GM18873 (cell line): ENCODE data around the gene PIM1.
"Not testable (repeated sequence)": the region's sequence is repeated elsewhere in the genome, so short reads cannot be mapped to it uniquely, and the experiment has no call there.

Experiments used
- ATAC-seq: cut with Tn5 transposase; IDR thresholded peaks from one replicate; pipeline ENCODE4 v1.9.1; 2021; ENCODE audit warnings: mild to moderate bottlenecking, moderate library complexity, moderate number of reproducible peaks; ENCODE audit not compliant: unreplicated experiment, low FRiP score

PIM1 gene

GRCh38 chr6:37169496-37170272 is at the start of gene PIM1:
PIM1 (plus strand) TSS chr6:37170152; CDS start chr6:37170576, 424 bp downstream.
- peak; percentile 39 for ATAC-seq

- no peak for ATAC-seq
Measured at GRCh38 chr6:37121556-37121955, 48.4 kb upstream of the PIM1 start.

- ATAC-seq, result no peak
Measured at GRCh38 chr6:37122861-37123260, 47.1 kb upstream of the PIM1 start.

GRCh38 chr6:37123957-37124729 is 45.8 kb upstream of the PIM1 start:
- no peak for ATAC-seq

- ATAC-seq, result no peak
Measured at GRCh38 chr6:37125774-37126492, 44.0 kb upstream of the PIM1 start.

GRCh38 chr6:37126493-37126958 is 43.4 kb upstream of the PIM1 start:
- ATAC-seq, result no peak

GRCh38 chr6:37126961-37127616 is 42.9 kb upstream of the PIM1 start:
- no peak for ATAC-seq

- no peak for ATAC-seq
Measured at GRCh38 chr6:37127961-37128862, 41.7 kb upstream of the PIM1 start.

GRCh38 chr6:37128863-37129443 is 41.0 kb upstream of the PIM1 start:
- not testable (repeated sequence) for ATAC-seq

GRCh38 chr6:37129566-37129965 is 40.4 kb upstream of the PIM1 start:
- no peak for ATAC-seq

GRCh38 chr6:37130704-37131103 is 39.2 kb upstream of the PIM1 start:
- no peak for ATAC-seq

- no peak for ATAC-seq
Measured at GRCh38 chr6:37131104-37131959, 38.6 kb upstream of the PIM1 start.

- no peak for ATAC-seq
Measured at GRCh38 chr6:37131960-37132253, 38.0 kb upstream of the PIM1 start.

GRCh38 chr6:37134036-37134395 is 35.9 kb upstream of the PIM1 start:
- no peak for ATAC-seq

GRCh38 chr6:37134396-37135191 is 35.4 kb upstream of the PIM1 start:
- ATAC-seq, result no peak

- ATAC-seq, result no peak
Measured at GRCh38 chr6:37135835-37136694, 33.9 kb upstream of the PIM1 start.

GRCh38 chr6:37136821-37137200 is 33.1 kb upstream of the PIM1 start:
- no peak for ATAC-seq
